ENCODE results near the gene UIMC1. TPM values are rescaled to one million over a fixed set of nuclear protein-coding genes. Genes with fewer than 3 reads are reported as not detected.

The UIMC1 gene
- polyA plus RNA-seq, 2 donors, result 14.0 to 16.3 TPM

DNA sequence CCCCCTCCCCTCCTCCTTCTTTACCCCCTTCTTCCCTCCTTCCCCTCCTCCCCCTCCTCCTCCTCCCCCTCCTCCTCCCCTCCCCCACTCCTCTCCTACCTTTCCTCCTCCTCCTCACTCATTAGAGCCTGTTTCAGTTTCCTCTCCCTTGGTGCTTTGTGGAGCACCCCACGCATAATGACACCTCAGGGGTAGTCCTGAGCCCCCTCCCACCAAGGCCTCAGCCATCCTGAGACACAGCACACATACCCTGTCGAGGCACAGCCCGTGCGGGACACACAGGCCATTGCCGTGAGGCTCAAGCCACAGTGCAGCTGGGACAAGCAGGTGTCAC lies 142.8 kb downstream of the UIMC1 start:
- Histone ChIP-seq H3K4me1 (ENCODE audit: control insufficient read depth in 2 of 2, insufficient read depth in 2 of 2, low read length in 1 of 2) (no peaks in the 10 kb centered on the region), H3K4me3 (ENCODE audit: low read depth in 1 of 2, low read length in 2 of 2) (no peak overlapping the region), H3K27ac (ENCODE audit: low read depth in 2 of 2, low read length in 1 of 2) (no peak overlapping the region), H3K27me3 (ENCODE audit: control insufficient read depth in 1 of 2, insufficient read depth in 2 of 2, low read length in 2 of 2) (peaks cover 0 to 7% of the 10 kb centered on the region in 2 donors), H3K36me3 (ENCODE audit: control insufficient read depth in 2 of 2, insufficient read depth in 2 of 2, low read length in 1 of 2) (no peaks in the 10 kb centered on the region), H3K9me3 (ENCODE audit: control insufficient read depth in 2 of 2, insufficient read depth in 1 of 2, low read depth in 1 of 2, low read length in 1 of 2) (no peaks in the 10 kb centered on the region)
- 40 to 49% methylated on average over 5 of the region's 5 CpGs for WGBS, 2 donors

DNA sequence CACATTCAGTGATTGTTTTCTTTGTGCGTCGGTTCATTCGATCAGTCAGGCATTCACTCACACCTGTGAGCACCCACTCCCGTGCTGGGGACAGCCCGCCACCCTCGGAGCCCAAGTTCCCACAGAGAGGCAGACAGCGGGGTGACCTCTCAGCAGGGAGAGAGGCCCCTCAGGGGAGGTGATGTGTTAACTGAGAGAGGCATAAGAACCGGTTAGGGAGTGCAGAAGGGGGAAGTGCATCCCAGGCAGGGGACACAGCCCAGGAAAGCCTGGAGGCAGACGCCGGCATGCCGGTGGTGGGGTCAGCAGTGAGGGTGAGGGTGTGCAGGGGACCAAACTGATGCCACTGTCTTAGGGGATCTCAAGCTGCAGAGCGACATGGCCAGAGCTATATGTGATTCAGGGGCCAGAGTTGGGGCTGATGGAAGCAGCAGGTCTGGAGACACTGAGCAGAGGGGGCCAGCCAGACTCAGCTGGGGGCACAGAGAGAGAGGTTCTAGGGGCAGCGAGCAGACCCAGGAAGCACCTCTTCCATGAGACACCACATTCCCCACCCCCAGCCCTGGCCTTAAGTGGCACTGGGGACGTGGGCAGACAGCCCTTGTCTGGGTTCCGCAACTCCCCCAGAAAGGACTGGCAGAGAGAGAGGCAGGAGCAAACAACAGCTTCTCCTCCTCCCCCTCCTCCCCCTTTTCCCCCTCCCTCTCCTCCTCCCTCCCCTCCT lies 143.4 kb downstream of the UIMC1 start:
- Histone ChIP-seq H3K27ac (ENCODE audit: low read depth in 2 of 2, low read length in 1 of 2) (no peak overlapping the region), H3K9me3 (ENCODE audit: control insufficient read depth in 2 of 2, insufficient read depth in 1 of 2, low read depth in 1 of 2, low read length in 1 of 2) (no peaks in the 10 kb centered on the region), H3K4me1 (ENCODE audit: control insufficient read depth in 2 of 2, insufficient read depth in 2 of 2, low read length in 1 of 2) (no peaks in the 10 kb centered on the region), H3K4me3 (ENCODE audit: low read depth in 1 of 2, low read length in 2 of 2) (no peak overlapping the region), H3K27me3 (ENCODE audit: control insufficient read depth in 1 of 2, insufficient read depth in 2 of 2, low read length in 2 of 2) (peaks cover 0 to 7% of the 10 kb centered on the region in 2 donors), H3K36me3 (ENCODE audit: control insufficient read depth in 2 of 2, insufficient read depth in 2 of 2, low read length in 1 of 2) (no peaks in the 10 kb centered on the region)
- 12 to 14% methylated on average over 13 to 15 of the region's 15 CpGs for WGBS, 2 donors

DNA sequence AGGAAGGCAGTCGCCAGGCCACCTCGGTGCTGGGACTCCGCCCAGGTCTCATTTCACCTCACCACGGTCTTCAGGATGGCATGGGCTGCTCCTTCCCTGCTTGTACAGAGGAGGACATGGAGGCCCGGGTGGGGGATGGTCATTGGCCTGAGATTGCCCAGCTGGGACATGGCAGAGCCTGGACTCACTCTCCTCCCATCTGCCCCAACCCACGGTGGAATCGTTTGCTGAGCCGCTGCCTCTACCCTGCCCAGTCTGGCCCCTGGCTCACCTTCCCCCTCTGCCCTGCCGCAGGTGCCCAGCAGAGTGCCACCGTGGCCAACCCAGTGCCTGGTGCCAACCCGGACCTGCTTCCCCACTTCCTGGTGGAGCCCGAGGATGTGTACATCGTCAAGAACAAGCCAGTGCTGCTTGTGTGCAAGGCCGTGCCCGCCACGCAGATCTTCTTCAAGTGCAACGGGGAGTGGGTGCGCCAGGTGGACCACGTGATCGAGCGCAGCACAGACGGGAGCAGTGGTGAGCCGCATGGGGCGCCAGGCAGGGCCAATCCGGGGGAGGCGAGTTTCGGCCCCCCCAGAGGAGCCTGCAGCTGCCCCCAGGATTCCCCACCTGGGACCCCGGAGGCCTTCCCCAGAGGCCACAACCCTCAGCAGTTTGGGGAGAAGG lies 144.1 kb downstream of the UIMC1 start:
- Histone ChIP-seq H3K27ac (ENCODE audit: low read depth in 2 of 2, low read length in 1 of 2) (no peak overlapping the region), H3K4me3 (ENCODE audit: low read depth in 1 of 2, low read length in 2 of 2) (no peak overlapping the region), H3K27me3 (ENCODE audit: control insufficient read depth in 1 of 2, insufficient read depth in 2 of 2, low read length in 2 of 2) (peaks cover 0 to 7% of the 10 kb centered on the region in 2 donors), H3K36me3 (ENCODE audit: control insufficient read depth in 2 of 2, insufficient read depth in 2 of 2, low read length in 1 of 2) (no peaks in the 10 kb centered on the region), H3K4me1 (ENCODE audit: control insufficient read depth in 2 of 2, insufficient read depth in 2 of 2, low read length in 1 of 2) (no peaks in the 10 kb centered on the region), H3K9me3 (ENCODE audit: control insufficient read depth in 2 of 2, insufficient read depth in 1 of 2, low read depth in 1 of 2, low read length in 1 of 2) (peaks cover 0 to under 1% of the 10 kb centered on the region in 2 donors)
- 55 to 56% methylated on average over 24 to 28 of the region's 28 CpGs for WGBS, 2 donors

DNA sequence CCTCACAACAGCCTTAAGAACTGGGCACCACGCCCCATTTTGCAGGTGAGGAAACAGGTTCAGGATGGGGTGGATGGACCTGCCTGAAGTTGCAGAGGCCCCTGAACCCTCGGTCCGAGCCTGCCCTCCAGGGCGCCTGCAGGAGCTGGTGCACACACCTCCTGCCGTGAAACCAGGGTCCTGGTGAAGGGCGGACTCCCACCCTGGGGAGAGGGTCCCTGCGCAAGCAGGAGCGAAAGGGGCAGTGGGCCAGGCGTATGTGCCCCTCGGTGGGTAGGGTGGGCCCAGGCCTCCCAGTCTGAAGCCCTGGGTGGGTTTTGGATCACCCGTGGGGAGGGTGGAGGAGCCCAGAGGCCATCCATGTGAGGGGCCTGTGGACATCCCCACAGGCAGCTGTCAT lies 145.3 kb downstream of the UIMC1 start:
- H3K4me3 ChIP-seq (ENCODE audit: low read depth in 1 of 2, low read length in 2 of 2), result no peak overlapping the region
- H3K27me3 ChIP-seq (ENCODE audit: control insufficient read depth in 1 of 2, insufficient read depth in 2 of 2, low read length in 2 of 2), result peaks cover 0 to 7% of the 10 kb centered on the region in 2 donors
- no peaks in the 10 kb centered on the region for H3K36me3 ChIP-seq (ENCODE audit: control insufficient read depth in 2 of 2, insufficient read depth in 2 of 2, low read length in 1 of 2)
- peaks cover 0 to 2% of the 10 kb centered on the region in 2 donors for H3K9me3 ChIP-seq (ENCODE audit: control insufficient read depth in 2 of 2, insufficient read depth in 1 of 2, low read depth in 1 of 2, low read length in 1 of 2)
- no peaks in the 10 kb centered on the region for H3K4me1 ChIP-seq (ENCODE audit: control insufficient read depth in 2 of 2, insufficient read depth in 2 of 2, low read length in 1 of 2)
- H3K27ac ChIP-seq (ENCODE audit: low read depth in 2 of 2, low read length in 1 of 2), result no peak overlapping the region
- 80 to 89% methylated on average over 11 of the region's 11 CpGs for WGBS, 2 donors

DNA sequence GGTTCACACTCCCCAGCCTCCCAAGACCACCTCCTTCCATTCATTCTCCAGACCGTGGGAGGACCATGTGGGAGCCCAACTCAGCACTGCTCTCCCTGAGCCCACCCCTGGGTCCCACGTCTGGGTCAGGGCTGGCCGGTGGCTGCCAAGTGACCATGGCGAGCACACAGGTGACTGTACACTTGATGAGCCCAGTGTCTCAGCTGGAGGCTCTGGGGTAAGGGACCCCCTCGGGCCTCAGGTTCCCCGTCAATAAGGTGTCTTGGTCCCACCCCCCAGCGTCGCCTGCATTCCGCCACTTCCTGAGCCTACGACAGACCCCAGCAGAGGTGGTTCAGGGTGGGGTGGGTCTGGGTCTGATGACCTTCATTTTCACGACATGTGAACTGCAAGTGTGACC lies 146.2 kb downstream of the UIMC1 start:
- Histone ChIP-seq H3K9me3 (ENCODE audit: control insufficient read depth in 2 of 2, insufficient read depth in 1 of 2, low read depth in 1 of 2, low read length in 1 of 2) (peaks cover 0 to 2% of the 10 kb centered on the region in 2 donors), H3K36me3 (ENCODE audit: control insufficient read depth in 2 of 2, insufficient read depth in 2 of 2, low read length in 1 of 2) (no peaks in the 10 kb centered on the region), H3K27ac (ENCODE audit: low read depth in 2 of 2, low read length in 1 of 2) (no peak overlapping the region), H3K4me1 (ENCODE audit: control insufficient read depth in 2 of 2, insufficient read depth in 2 of 2, low read length in 1 of 2) (no peaks in the 10 kb centered on the region), H3K27me3 (ENCODE audit: control insufficient read depth in 1 of 2, insufficient read depth in 2 of 2, low read length in 2 of 2) (peaks cover 0 to 7% of the 10 kb centered on the region in 2 donors), H3K4me3 (ENCODE audit: low read depth in 1 of 2, low read length in 2 of 2) (no peak overlapping the region)
- WGBS, 2 donors, result 71 to 74% methylated on average over 11 of the region's 11 CpGs

DNA sequence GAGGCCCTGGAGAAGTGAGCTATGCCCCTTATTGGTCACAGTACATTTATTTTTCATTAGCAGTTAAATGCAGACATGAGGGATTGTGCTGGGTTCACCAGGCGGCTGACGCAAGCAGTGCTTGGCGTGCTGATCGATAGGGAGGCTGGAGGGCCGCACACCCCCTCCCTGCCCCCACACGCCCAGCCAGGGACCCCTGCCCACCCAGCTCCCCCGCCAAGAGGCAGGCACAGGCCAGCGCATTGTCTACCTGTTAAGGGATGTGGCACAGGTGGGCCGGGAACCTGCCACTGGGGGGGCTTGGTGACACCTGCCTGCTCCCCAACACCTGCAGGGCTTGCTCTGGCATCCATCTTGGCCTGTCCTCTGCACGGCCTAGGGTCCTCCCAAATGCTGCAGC lies 146.7 kb downstream of the UIMC1 start:
- Histone ChIP-seq H3K27me3 (ENCODE audit: control insufficient read depth in 1 of 2, insufficient read depth in 2 of 2, low read length in 2 of 2) (peaks cover 0 to 7% of the 10 kb centered on the region in 2 donors), H3K4me1 (ENCODE audit: control insufficient read depth in 2 of 2, insufficient read depth in 2 of 2, low read length in 1 of 2) (no peaks in the 10 kb centered on the region), H3K9me3 (ENCODE audit: control insufficient read depth in 2 of 2, insufficient read depth in 1 of 2, low read depth in 1 of 2, low read length in 1 of 2) (peaks cover 0 to 2% of the 10 kb centered on the region in 2 donors), H3K4me3 (ENCODE audit: low read depth in 1 of 2, low read length in 2 of 2) (no peak overlapping the region), H3K27ac (ENCODE audit: low read depth in 2 of 2, low read length in 1 of 2) (no peak overlapping the region), H3K36me3 (ENCODE audit: control insufficient read depth in 2 of 2, insufficient read depth in 2 of 2, low read length in 1 of 2) (no peaks in the 10 kb centered on the region)
- WGBS, 2 donors, result 54 to 63% methylated on average over 10 of the region's 10 CpGs

DNA sequence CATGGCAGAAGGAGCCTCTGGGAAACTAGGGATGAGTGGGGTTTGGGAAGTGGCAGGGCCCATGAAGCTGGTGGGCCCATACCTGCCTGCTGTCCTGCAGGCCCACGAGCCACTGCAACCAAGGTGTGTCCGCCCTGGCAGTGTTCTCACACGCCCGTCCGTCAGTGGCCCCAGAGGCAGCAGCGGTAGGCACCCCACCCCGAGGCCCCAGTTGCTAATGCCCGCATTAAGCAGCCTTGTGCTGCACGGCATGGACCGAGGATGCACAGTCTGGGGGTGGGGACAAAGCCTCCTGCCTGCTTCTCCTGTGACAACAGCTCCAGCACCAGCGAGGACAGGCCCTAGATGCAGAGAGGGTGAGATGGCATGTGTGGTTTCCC lies 148.7 kb downstream of the UIMC1 start:
- H3K36me3 ChIP-seq (ENCODE audit: control insufficient read depth in 2 of 2, insufficient read depth in 2 of 2, low read length in 1 of 2), result no peaks in the 10 kb centered on the region
- no peak overlapping the region for H3K4me3 ChIP-seq (ENCODE audit: low read depth in 1 of 2, low read length in 2 of 2)
- peaks cover 0 to 2% of the 10 kb centered on the region in 2 donors for H3K9me3 ChIP-seq (ENCODE audit: control insufficient read depth in 2 of 2, insufficient read depth in 1 of 2, low read depth in 1 of 2, low read length in 1 of 2)
- WGBS, 2 donors, result 66 to 69% methylated on average over 11 of the region's 11 CpGs
- H3K27ac ChIP-seq (ENCODE audit: low read depth in 2 of 2, low read length in 1 of 2), result no peak overlapping the region
- H3K4me1 ChIP-seq (ENCODE audit: control insufficient read depth in 2 of 2, insufficient read depth in 2 of 2, low read length in 1 of 2), result no peaks in the 10 kb centered on the region
- H3K27me3 ChIP-seq (ENCODE audit: control insufficient read depth in 1 of 2, insufficient read depth in 2 of 2, low read length in 2 of 2), result peaks cover 0 to 7% of the 10 kb centered on the region in 2 donors

DNA sequence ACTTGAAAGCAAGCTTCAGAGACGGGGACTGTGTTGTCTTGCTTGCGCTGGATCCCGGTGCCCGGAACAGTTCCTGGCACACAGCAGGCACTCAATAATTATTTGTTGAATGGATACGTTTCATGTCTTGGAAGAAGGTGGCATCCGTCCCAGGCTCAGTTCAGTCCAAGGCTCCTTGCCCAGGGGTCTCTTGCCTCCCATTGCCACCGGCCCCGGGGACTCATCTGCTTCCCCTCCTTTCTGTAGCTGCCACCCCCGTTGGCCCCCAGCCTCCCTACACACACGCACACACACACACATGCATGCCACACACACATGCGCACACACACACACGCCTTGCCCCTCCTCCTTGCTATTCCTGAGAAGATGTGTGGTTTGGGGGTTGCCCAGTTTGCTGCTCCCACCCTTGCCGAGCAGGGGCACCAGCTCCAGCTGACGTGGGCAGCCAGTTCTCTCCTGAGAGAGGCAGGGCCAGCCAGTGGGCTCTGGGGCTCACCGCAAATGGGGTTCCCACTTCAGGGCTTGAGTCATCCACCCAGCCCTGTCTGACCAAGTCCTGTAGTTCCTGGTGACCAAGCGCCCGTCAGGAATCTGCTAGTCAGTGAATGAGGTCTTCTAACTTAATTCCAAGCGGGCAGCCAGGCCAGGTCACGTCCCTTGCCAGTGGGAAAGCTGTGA lies 149.2 kb downstream of the UIMC1 start:
- 49 to 61% methylated on average over 19 of the region's 19 CpGs for whole genome bisulfite sequencing, 2 donors
- no peaks in the 10 kb centered on the region for H3K4me1 ChIP-seq (ENCODE audit: control insufficient read depth in 2 of 2, insufficient read depth in 2 of 2, low read length in 1 of 2)
- peaks cover 0 to 4% of the 10 kb centered on the region in 2 donors for H3K27me3 ChIP-seq (ENCODE audit: control insufficient read depth in 1 of 2, insufficient read depth in 2 of 2, low read length in 2 of 2)
- peaks cover 0 to 2% of the 10 kb centered on the region in 2 donors for H3K9me3 ChIP-seq (ENCODE audit: control insufficient read depth in 2 of 2, insufficient read depth in 1 of 2, low read depth in 1 of 2, low read length in 1 of 2)
- no peak overlapping the region for H3K4me3 ChIP-seq (ENCODE audit: low read depth in 1 of 2, low read length in 2 of 2)
- H3K27ac ChIP-seq (ENCODE audit: low read depth in 2 of 2, low read length in 1 of 2), result no peak overlapping the region
- H3K36me3 ChIP-seq (ENCODE audit: control insufficient read depth in 2 of 2, insufficient read depth in 2 of 2, low read length in 1 of 2), result no peaks in the 10 kb centered on the region

DNA sequence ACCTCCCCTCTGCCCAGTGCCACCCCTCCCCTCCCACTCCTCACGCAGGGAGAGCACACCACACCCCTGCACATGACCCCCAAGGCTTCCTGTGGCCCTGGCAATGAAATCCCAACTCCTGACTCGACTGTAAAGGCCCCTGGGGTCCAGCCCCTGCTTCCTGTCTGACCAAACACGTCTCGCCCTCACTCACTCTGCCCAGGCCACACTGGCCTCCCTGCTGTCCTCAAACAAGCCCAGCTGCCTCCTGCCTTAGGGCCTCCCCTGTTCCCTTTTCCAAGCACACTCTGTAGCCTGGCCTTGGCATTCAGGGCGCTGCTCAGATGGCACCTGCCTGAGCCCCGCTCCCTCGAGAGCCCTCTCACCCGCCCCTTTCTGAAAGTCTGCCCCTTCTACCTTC lies 149.8 kb downstream of the UIMC1 start:
- WGBS, 2 donors, result 45 to 54% methylated on average over 8 of the region's 8 CpGs
- no peaks in the 10 kb centered on the region for H3K36me3 ChIP-seq (ENCODE audit: control insufficient read depth in 2 of 2, insufficient read depth in 2 of 2, low read length in 1 of 2)
- no peaks in the 10 kb centered on the region for H3K27me3 ChIP-seq (ENCODE audit: control insufficient read depth in 1 of 2, insufficient read depth in 2 of 2, low read length in 2 of 2)
- no peak overlapping the region for H3K4me3 ChIP-seq (ENCODE audit: low read depth in 1 of 2, low read length in 2 of 2)
- no peak overlapping the region for H3K27ac ChIP-seq (ENCODE audit: low read depth in 2 of 2, low read length in 1 of 2)
- no peaks in the 10 kb centered on the region for H3K4me1 ChIP-seq (ENCODE audit: control insufficient read depth in 2 of 2, insufficient read depth in 2 of 2, low read length in 1 of 2)
- H3K9me3 ChIP-seq (ENCODE audit: control insufficient read depth in 2 of 2, insufficient read depth in 1 of 2, low read depth in 1 of 2, low read length in 1 of 2), result peaks cover 0 to 2% of the 10 kb centered on the region in 2 donors

All from esophagus (tissue), 2 donors.